Measurements from ENCODE around the gene CCDC57.

CCDC57 gene

GRCh38 chr17:82121660-82122629 is 90.7 kb downstream of the CCDC57 start:
- no peak for DNase-seq (ENCODE audit: low spot score)

- DNase-seq (ENCODE audit: low spot score): no peak
Observed at GRCh38 chr17:82121246-82121645, 91.4 kb downstream of the CCDC57 start.

- DNase-seq (ENCODE audit: low spot score): no peak
Observed at GRCh38 chr17:82120148-82120547, 92.5 kb downstream of the CCDC57 start.

- no peak for DNase-seq (ENCODE audit: low spot score)
Observed at GRCh38 chr17:82118815-82119380, 93.7 kb downstream of the CCDC57 start.

- no peak for DNase-seq (ENCODE audit: low spot score)
Observed at GRCh38 chr17:82118168-82118814, 94.4 kb downstream of the CCDC57 start.

GRCh38 chr17:82117139-82118090 is 95.2 kb downstream of the CCDC57 start:
- no peak for DNase-seq (ENCODE audit: low spot score)

GRCh38 chr17:82116246-82116645 is 96.4 kb downstream of the CCDC57 start:
- DNase-seq (ENCODE audit: low spot score): no peak

- no peak for DNase-seq (ENCODE audit: low spot score)
Observed at GRCh38 chr17:82114872-82115271, 97.8 kb downstream of the CCDC57 start.

- DNase-seq (ENCODE audit: low spot score): no peak
Observed at GRCh38 chr17:82114447-82114846, 98.2 kb downstream of the CCDC57 start.

GRCh38 chr17:82113941-82114340 is 98.7 kb downstream of the CCDC57 start:
- no peak for DNase-seq (ENCODE audit: low spot score)

GRCh38 chr17:82113422-82113821 is 99.2 kb downstream of the CCDC57 start:
- no peak for DNase-seq (ENCODE audit: low spot score)

- DNase-seq (ENCODE audit: low spot score): no peak
Observed at GRCh38 chr17:82112914-82113311, 99.7 kb downstream of the CCDC57 start.

GRCh38 chr17:82112181-82112913 is 100.3 kb downstream of the CCDC57 start:
- no peak for DNase-seq (ENCODE audit: low spot score)

- DNase-seq (ENCODE audit: low spot score): no peak
Observed at GRCh38 chr17:82110298-82110697, 102.3 kb downstream of the CCDC57 start.

- no peak for DNase-seq (ENCODE audit: low spot score)
Observed at GRCh38 chr17:82108961-82109475, 103.6 kb downstream of the CCDC57 start.

GRCh38 chr17:82108496-82108945 is 104.1 kb downstream of the CCDC57 start:
- no peak for DNase-seq (ENCODE audit: low spot score)

- no peak for DNase-seq (ENCODE audit: low spot score)
Observed at GRCh38 chr17:82108038-82108437, 104.6 kb downstream of the CCDC57 start.

GRCh38 chr17:82107341-82107860 is 105.2 kb downstream of the CCDC57 start:
- DNase-seq (ENCODE audit: low spot score): no peak

GRCh38 chr17:82106688-82107305 is 105.8 kb downstream of the CCDC57 start:
- DNase-seq (ENCODE audit: low spot score): no peak

Measured in D341Med (cell line).